ENCODE data around the gene KCP.
"Not testable (repeated sequence)": the region's sequence is repeated elsewhere in the genome, so short reads cannot be mapped to it uniquely, and the experiment has no call there.

The KCP gene

GRCh38 chr7:128915271-128915819 is 4.8 kb upstream of the KCP start:
- no peak for TF ChIP-seq CTCF (IDR thresholded peaks at IDR 0.05; ENCODE audit: unreplicated experiment in 3 of 3)

GRCh38 chr7:128914566-128915151 is 4.2 kb upstream of the KCP start:
- Mint-ChIP-seq H3K27ac (peak overlapping the region in 1 of 3 experiments; percentile 10), H3K27me3 (ENCODE audit: low read depth) (peaks cover 60% of the 10 kb centered on the region), H3K4me1 (peaks cover 29% of the 10 kb centered on the region), H3K9me3 (no peaks in the 10 kb centered on the region), H3K4me3 (no peak overlapping the region), H3K36me3 (ENCODE audit: low read depth) (no peaks in the 10 kb centered on the region)
- TF ChIP-seq CTCF (IDR thresholded peaks at IDR 0.05; ENCODE audit: unreplicated experiment in 3 of 3) = no peak

More at GRCh38 chr7:128915271-128915819, 4.8 kb upstream of the KCP start:
- Mint-ChIP-seq H3K27me3 (ENCODE audit: low read depth) (peaks cover 64% of the 10 kb centered on the region), H3K27ac (peak overlapping the region in 2 of 3 experiments; percentile 18 to 64), H3K4me3 (peak overlapping the region; percentile 3 to 26 (median 8)), H3K9me3 (no peaks in the 10 kb centered on the region), H3K36me3 (ENCODE audit: low read depth) (no peaks in the 10 kb centered on the region), H3K4me1 (peaks cover 30% of the 10 kb centered on the region)

GRCh38 chr7:128913870-128914565 is 3.5 kb upstream of the KCP start:
- TF ChIP-seq CTCF (IDR thresholded peaks at IDR 0.05; ENCODE audit: unreplicated experiment in 3 of 3) = no peak
- Mint-ChIP-seq H3K4me3 (peak overlapping the region in 1 of 3 experiments; percentile 26), H3K9me3 (no peaks in the 10 kb centered on the region), H3K36me3 (ENCODE audit: low read depth) (no peaks in the 10 kb centered on the region), H3K4me1 (peaks cover 29% of the 10 kb centered on the region), H3K27me3 (ENCODE audit: low read depth) (peaks cover 62% of the 10 kb centered on the region), H3K27ac (peak overlapping the region in 1 of 3 experiments; percentile 10)

- H3K9me3 Mint-ChIP-seq = not testable (repeated sequence)
These were observed 2.4 kb upstream of the KCP start for GRCh38 chr7:128912709-128913495.

GRCh38 chr7:128912281-128912680 is 1.8 kb upstream of the KCP start:
- H3K27me3 Mint-ChIP-seq (ENCODE audit: low read depth) = peaks cover 54% of the 10 kb centered on the region
- H3K36me3 Mint-ChIP-seq (ENCODE audit: low read depth) = peaks cover 4% of the 10 kb centered on the region

More at GRCh38 chr7:128912709-128913495, 2.4 kb upstream of the KCP start:
- not testable (repeated sequence) for H3K36me3 Mint-ChIP-seq (ENCODE audit: low read depth)
- Mint-ChIP-seq H3K4me3 (peak overlapping the region in 1 of 3 experiments; percentile 54), H3K4me1 (peaks cover 30% of the 10 kb centered on the region), H3K27me3 (ENCODE audit: low read depth) (peaks cover 55% of the 10 kb centered on the region), H3K27ac (peak overlapping the region in 2 of 3 experiments; percentile 96 to 98)

More at GRCh38 chr7:128912281-128912680, 1.8 kb upstream of the KCP start:
- no peak for TF ChIP-seq CTCF (IDR thresholded peaks at IDR 0.05; ENCODE audit: unreplicated experiment in 3 of 3)
- Mint-ChIP-seq H3K9me3 (no peaks in the 10 kb centered on the region), H3K4me1 (peaks cover 33% of the 10 kb centered on the region), H3K4me3 (peak overlapping the region in 2 of 3 experiments; percentile 19 to 91), H3K27ac (peak overlapping the region; percentile 96 to 98 (median 97))

Data from nephron (organoid).